ENCODE results near the gene FAM3D. TPM values are rescaled to one million over a fixed set of nuclear protein-coding genes. Genes with fewer than 3 reads are reported as not detected.

FAM3D gene
- total and polyA plus RNA-seq, 4 donors: 0.09 TPM; not detected in 3

DNA sequence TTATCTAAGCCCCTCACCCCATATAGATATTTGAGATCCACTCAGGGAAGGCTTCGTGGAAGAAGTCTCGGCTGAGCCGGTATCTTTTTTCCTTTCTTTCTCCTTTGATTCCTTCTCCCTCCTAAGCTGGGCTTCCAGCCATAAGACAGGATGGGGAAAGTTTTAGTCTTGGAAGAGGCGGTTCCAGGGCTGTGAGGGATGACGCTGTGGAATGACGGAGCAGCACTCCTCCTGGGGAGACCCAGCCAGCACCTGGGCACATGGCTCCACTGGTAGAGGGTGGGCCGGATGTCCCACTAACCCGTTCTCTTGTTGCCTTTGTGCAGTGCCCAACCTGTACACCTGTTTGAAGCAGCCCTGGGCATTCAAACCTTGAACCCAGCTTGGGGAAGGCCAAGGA, 46.2 kb downstream of the FAM3D start (continued):
- no peak for TF ChIP-seq JUND (IDR thresholded peaks at IDR 0.05)

DNA sequence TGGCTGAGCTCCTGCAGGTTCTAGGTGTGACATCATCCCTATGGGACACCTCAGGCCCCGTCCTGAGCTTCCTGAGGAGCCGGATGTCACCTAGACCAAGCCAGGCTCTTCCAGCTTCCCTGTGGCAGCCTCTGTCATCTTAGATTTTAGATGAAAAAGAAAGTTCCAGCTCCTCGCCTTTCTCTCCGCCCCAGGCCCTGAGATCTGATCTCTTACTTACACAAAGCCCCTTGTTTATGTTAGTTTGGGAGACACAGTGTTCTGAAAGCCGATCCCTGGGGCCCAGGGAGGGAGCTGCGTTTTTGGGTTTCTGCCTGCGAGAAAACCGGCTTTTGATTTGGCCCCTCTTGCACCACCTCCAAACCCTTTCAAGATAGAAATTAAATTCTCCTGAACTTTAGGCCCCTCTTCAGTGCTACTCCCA, 49.2 kb downstream of the FAM3D start:
- H3K4me1 ChIP-seq (ENCODE audit: control insufficient read depth in 4 of 4, insufficient read depth in 4 of 4, low read length in 3 of 4): peaks cover 0 to 7% (median 0%) of the 10 kb centered on the region in 4 donors
- H3K4me3 ChIP-seq (ENCODE audit: low read depth in 1 of 3, low read length in 3 of 3): no peak overlapping the region
- no peaks in the 10 kb centered on the region for H3K27me3 ChIP-seq (ENCODE audit: control insufficient read depth in 4 of 4, insufficient read depth in 4 of 4, low read length in 3 of 4)
- TF ChIP-seq FOXA2 (IDR thresholded peaks at IDR 0.05) (no peak), JUND (IDR thresholded peaks at IDR 0.05) (no peak), RAD21 (IDR thresholded peaks at IDR 0.05) (no peak), FOXA1 (IDR thresholded peaks at IDR 0.05) (no peak), RXRA (IDR thresholded peaks at IDR 0.05) (no peak), TAF1 (conservative IDR thresholded peaks at IDR 0.05) (no peak), EGR1 (IDR thresholded peaks at IDR 0.05; ENCODE audit: low read depth in 2 of 2) (no peak), SP1 (IDR thresholded peaks at IDR 0.05) (no peak), YY1 (IDR thresholded peaks at IDR 0.05) (no peak), GABPA (IDR thresholded peaks at IDR 0.05 in 1 of 2, conservative IDR thresholded peaks at IDR 0.05 in 1 of 2) (no peak), HNF4G (IDR thresholded peaks at IDR 0.05) (no peak)
- TF ChIP-seq, protein P1, sequence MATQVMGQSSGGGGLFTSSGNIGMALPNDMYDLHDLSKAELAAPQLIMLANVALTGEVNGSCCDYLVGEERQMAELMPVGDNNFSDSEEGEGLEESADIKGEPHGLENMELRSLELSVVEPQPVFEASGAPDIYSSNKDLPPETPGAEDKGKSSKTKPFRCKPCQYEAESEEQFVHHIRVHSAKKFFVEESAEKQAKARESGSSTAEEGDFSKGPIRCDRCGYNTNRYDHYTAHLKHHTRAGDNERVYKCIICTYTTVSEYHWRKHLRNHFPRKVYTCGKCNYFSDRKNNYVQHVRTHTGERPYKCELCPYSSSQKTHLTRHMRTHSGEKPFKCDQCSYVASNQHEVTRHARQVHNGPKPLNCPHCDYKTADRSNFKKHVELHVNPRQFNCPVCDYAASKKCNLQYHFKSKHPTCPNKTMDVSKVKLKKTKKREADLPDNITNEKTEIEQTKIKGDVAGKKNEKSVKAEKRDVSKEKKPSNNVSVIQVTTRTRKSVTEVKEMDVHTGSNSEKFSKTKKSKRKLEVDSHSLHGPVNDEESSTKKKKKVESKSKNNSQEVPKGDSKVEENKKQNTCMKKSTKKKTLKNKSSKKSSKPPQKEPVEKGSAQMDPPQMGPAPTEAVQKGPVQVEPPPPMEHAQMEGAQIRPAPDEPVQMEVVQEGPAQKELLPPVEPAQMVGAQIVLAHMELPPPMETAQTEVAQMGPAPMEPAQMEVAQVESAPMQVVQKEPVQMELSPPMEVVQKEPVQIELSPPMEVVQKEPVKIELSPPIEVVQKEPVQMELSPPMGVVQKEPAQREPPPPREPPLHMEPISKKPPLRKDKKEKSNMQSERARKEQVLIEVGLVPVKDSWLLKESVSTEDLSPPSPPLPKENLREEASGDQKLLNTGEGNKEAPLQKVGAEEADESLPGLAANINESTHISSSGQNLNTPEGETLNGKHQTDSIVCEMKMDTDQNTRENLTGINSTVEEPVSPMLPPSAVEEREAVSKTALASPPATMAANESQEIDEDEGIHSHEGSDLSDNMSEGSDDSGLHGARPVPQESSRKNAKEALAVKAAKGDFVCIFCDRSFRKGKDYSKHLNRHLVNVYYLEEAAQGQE (IDR thresholded peaks at IDR 0.05): no peak
- TF ChIP-seq, protein P2, sequence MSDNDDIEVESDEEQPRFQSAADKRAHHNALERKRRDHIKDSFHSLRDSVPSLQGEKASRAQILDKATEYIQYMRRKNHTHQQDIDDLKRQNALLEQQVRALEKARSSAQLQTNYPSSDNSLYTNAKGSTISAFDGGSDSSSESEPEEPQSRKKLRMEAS (IDR thresholded peaks at IDR 0.05): no peak
- TF ChIP-seq, protein P3, sequence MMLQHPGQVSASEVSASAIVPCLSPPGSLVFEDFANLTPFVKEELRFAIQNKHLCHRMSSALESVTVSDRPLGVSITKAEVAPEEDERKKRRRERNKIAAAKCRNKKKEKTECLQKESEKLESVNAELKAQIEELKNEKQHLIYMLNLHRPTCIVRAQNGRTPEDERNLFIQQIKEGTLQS (IDR thresholded peaks at IDR 0.05): no peak
- H3K9ac ChIP-seq (ENCODE audit: low read depth in 1 of 2, low read length in 2 of 2): no peak overlapping the region
- 89% methylated on average over 8 of the region's 8 CpGs for WGBS
- no peaks in the 10 kb centered on the region for H3K9me3 ChIP-seq (ENCODE audit: control insufficient read depth in 4 of 4, low read length in 3 of 4)
- no peaks in the 10 kb centered on the region for H3K36me3 ChIP-seq (ENCODE audit: control insufficient read depth in 4 of 4, insufficient read depth in 3 of 4, low read depth in 1 of 4, low read length in 3 of 4)
- H3K27ac ChIP-seq (ENCODE audit: low read depth in 1 of 2, low read length in 2 of 2): no peak overlapping the region
- DNase-seq (ENCODE audit: low spot score): no peak

DNA sequence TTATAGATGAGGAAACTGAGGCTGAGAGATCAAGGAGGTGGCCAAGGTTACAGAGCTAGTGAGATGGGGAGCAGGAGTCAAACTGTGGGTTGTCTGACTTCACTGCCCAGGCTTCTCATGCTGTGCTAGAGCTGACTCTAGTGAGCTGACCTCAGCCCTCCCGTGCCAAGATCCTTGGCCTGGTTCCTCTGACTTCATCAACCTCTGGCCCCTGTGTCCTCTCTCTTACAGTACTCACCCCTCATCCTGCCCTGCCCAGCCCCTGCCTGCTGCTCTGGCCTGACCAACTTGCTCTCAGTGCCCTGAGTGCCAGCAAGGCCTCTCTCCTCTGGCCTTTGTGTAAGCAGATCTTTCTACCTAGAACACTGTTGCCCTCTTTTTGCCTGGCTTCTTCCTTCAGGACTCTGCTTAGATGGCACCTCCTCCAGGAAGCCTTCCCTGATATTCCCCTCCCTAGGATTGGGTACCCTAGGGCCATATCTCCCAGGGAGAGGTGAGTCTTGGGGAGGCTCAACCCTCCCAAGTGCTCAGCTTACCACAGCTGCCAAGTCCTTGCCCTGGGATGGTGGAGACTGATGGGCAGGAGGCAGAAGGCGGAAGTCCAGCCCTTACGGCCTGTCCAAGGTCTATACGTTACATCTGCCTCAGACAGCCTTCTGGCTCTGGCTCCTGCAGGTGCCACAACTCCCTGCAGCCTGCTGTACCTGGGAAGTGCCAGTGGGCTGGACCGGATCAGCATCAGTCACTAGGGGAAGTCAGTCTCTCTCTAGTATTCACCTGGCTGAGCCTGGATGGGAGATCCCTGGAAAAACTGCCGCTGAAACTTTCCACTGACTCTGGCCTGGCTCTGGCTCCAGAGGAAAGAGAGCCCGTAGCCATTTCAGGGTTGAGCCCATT, 53.1 kb downstream of the FAM3D start:
- no peak for DNase-seq (ENCODE audit: low spot score)

More for the DNA sequence above, 53.1 kb downstream of the FAM3D start:
- H3K4me3 ChIP-seq (ENCODE audit: low read depth in 1 of 3, low read length in 3 of 3): no peak overlapping the region
- WGBS: 74% methylated on average over 7 of the region's 7 CpGs
- no peak overlapping the region for H3K9ac ChIP-seq (ENCODE audit: low read depth in 1 of 2, low read length in 2 of 2)
- TF ChIP-seq HNF4A (conservative IDR thresholded peaks at IDR 0.05): peak in 1 of 2 donors; percentile 64
- no peak for TF ChIP-seq FOXA2 (IDR thresholded peaks at IDR 0.05)
- TF ChIP-seq RXRA (IDR thresholded peaks at IDR 0.05): peak in 1 of 2 donors; percentile 9
- H3K4me1 ChIP-seq (ENCODE audit: control insufficient read depth in 4 of 4, insufficient read depth in 4 of 4, low read length in 3 of 4): peaks cover 0 to 7% (median 0%) of the 10 kb centered on the region in 4 donors
- H3K27ac ChIP-seq (ENCODE audit: low read depth in 1 of 2, low read length in 2 of 2): no peak overlapping the region
- no peaks in the 10 kb centered on the region for H3K36me3 ChIP-seq (ENCODE audit: control insufficient read depth in 4 of 4, insufficient read depth in 3 of 4, low read depth in 1 of 4, low read length in 3 of 4)
- no peaks in the 10 kb centered on the region for H3K27me3 ChIP-seq (ENCODE audit: control insufficient read depth in 4 of 4, insufficient read depth in 4 of 4, low read length in 3 of 4)
- H3K9me3 ChIP-seq (ENCODE audit: control insufficient read depth in 4 of 4, low read length in 3 of 4): no peaks in the 10 kb centered on the region
